T-helper 22 cell (primary cell): ENCODE measurements around the gene PTPRK.

Experiments
- DNase-seq: peaks from one replicate; pipeline ENCODE4 v3.0.0-alpha.2; 2020; ENCODE audit warnings: low read depth

PTPRK gene

DNA sequence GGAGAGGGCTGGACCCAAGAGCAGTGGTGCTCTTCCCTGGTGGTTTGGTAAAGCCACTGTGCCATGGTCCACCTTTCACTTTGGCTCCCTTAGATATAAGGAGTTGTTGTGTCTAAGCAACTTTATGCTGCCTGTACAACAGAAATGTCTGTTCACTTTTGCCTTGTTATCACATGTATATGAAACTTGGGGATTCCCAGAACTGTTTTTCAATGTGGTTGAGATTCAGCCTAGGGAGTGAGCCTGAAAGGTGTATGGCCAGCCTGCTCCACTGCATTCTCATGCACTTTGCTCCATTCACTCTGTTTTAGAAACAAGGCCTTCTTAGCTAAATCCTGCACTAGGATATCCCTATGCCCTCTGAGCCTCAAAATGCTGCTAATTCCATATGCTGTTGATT, 385.1 kb downstream of the PTPRK start:
- no peak for DNase-seq

GRCh38 chr6:128131566-128131965, 388.8 kb downstream of the PTPRK start:
- no peak for DNase-seq

GRCh38 chr6:128131036-128131435, 389.4 kb downstream of the PTPRK start:
- no peak for DNase-seq

DNA sequence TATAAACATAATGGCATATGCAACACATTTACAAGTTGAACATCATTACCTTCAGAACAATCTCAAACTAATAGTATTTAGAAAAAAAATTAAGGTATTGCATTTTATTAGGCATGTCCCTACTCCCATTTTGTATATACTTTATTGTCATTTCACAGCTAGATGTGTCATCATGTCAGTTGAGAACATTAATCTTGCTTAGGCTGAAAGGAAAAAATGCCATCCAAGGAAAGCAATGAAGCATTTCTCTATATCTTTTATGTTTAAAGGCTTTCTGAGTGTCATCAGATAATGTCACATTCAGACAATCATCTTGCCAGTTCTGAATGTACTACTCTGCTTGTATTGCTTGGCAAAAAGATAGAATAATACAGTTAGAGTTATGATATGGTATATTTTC, 390.7 kb downstream of the PTPRK start:
- no peak for DNase-seq

DNA sequence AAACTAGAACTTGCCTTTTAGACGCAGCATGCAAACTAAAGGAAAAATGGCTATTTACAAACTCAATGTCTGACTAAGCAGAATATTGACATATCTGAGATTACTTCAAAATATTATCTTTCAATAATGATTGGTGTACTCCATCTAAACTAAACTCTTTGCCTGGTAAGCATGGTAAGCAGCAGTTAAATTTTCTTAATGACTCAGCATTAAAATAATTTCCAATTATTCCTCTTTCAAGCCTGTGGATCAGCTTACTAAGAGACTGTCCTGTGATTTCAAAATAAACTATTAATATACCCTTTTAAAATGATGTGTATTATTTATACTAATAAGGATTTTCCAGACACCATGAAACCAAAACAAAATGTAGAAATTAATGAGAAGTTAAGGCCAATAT, 392.7 kb downstream of the PTPRK start:
- no peak for DNase-seq

DNA sequence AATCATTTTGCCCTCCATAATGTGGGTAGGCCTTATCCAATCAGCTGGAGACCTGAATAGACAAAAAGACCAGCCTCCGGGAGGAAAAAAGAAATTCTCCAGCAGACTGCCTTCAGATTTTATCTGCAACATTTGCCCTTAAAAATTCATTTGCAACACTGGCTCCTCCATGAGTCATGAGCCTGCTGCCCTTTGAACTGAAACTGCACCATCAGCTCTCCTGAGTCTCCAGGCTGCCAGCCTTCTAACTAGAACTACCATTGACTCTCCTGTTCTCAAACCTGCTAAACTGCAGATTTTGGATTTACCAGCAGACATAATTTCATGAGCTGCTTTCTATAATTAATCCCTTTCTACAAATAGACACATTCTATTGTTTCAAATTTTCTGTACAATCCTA, 395.7 kb downstream of the PTPRK start:
- no peak for DNase-seq

- no peak for DNase-seq
Observed at GRCh38 chr6:128121610-128122009, 398.8 kb downstream of the PTPRK start.

- DNase-seq, result no peak
Observed at GRCh38 chr6:128121190-128121589, 399.2 kb downstream of the PTPRK start.

- no peak for DNase-seq
Observed at GRCh38 chr6:128118401-128118800, 402.0 kb downstream of the PTPRK start.

DNA sequence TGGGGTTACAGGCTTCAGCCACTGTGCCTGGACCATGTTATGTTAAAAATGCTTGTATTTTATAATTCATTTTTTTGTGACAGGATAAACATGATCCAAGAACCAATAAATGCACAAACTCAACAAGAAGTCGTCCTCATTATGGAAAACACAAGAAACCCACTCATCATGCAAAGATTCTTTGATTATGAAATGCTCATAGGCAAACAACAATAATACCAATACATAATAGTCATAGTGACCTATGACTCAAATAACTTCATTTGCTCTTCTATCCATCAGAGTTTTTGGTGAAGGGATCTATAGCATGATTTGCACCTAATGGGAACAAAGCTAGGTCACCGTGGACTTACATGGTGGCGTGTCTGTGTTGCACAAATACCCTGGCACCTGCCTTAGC, 402.5 kb downstream of the PTPRK start:
- no peak for DNase-seq

DNA sequence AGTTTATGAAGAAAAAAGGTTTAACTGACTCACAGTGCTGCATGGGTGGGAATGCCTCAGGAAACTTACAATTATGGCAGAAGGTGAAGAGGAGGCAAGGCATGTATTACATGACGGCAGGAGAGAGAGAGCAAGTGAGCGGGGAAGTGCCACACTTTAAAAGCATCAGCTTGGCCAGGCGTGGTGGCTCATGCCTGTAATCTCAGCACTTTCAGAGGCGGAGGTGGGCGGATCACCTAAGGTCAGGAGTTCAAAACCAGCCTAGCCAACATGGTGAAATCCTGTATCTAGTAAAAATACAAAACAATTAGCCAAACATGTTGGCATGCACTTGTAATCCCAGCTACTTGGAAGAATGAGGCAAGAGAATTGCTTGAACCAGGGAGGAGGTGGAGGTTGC, 406.2 kb downstream of the PTPRK start:
- DNase-seq, result no peak

DNA sequence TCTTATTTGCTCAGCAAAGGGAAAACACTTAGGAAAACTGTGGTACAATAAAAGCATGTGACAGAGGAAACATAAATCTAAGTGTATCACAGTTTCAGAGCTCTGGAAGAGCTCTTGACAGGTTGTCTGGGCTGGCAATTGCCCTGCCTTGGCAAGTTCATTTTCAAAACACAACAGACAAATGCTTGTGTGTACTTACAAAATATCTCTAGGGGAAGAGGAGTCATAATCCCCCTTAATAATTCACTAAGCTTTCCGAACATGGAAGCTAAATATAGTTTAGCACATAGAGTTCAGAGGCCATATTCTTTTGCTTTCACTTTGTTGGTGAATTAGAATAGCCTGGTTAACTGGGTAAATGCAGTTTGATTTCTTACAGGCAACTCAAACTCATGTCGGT, 407.9 kb downstream of the PTPRK start:
- DNase-seq, result no peak

DNA sequence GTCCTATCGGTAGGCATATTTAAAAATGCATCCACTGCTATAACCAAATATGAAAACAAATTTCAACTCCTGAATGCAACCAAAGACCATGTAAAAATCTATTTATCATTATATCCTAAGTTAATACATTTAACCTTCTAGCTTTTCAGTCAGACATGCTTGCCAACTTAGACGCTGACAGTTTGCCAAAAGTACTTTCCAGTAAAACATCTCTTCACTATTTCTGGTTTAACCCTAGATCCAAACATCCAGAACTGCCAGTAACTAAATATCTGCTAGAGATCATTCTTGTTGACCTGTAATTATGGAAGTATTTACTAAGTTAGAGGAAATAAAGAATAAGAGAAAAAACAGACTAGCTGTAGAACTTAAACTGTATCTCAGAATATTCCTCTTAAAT, 409.3 kb downstream of the PTPRK start:
- DNase-seq, result no peak

- no peak for DNase-seq
Observed at GRCh38 chr6:128107682-128108081, 412.7 kb downstream of the PTPRK start.

GRCh38 chr6:128099571-128100197, 420.7 kb downstream of the PTPRK start:
- no peak for DNase-seq

- no peak for DNase-seq
Observed at GRCh38 chr6:128098000-128098581, 422.3 kb downstream of the PTPRK start.

GRCh38 chr6:128097009-128097408, 423.4 kb downstream of the PTPRK start:
- no peak for DNase-seq

DNA sequence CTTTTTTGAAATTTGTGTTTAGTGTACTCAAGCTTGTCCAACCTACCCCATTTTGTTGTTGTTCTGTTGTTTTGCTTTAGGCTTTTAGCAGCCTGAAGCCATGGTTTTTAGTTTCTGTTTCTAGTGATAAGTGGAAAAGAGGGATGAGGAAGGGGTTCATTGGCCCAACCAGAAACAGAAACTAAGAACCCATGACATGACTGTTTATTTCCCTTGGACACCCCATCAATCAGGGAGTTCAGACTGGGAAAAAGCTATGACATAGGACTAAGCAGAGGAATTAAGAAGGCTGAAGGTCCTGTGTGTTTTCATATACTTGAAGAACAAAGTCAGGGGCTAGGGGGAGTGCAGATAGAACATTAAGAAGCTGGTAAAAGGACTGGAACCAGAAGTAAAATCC, 425.0 kb downstream of the PTPRK start:
- no peak for DNase-seq

GRCh38 chr6:128079021-128079420, 441.4 kb downstream of the PTPRK start:
- no peak for DNase-seq

GRCh38 chr6:128078276-128078675, 442.1 kb downstream of the PTPRK start:
- DNase-seq, result no peak

DNA sequence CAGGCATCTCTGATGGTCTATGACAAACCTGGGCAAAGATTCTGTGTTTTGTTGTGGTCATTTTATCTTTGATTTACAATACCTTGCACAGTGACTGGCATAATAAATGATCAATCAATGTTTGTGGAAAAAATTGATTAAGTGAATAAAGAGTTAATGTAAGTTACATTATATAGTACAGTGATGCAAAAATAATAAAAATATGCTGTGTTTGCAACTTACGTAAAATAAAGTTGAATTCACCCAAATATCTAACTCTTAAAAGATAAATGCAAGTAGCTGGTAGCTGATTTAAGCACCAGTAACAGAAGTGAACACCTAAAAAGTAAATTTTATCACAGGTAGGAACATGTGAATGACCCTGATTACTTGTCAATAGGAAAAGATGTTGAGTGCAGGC, 443.6 kb downstream of the PTPRK start:
- no peak for DNase-seq

DNA sequence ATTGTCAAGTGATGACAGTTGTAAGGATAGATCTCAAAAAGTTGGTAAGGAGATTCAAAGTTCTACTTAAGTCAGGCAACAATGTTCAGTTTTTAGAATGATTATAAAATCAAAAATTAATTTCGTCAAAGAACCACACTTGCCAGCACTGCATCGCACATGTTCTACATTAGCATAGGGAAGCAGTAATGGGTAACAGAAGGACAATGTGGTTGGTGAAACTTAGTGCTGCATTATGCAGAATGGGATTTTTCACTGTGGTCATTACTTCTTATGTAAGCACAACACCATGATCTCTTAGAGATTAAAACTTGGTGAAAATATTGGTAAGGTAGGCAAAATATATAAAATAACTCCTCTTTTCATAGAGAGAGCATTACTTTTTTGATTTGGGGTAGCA, 445.8 kb downstream of the PTPRK start:
- no peak for DNase-seq

DNA sequence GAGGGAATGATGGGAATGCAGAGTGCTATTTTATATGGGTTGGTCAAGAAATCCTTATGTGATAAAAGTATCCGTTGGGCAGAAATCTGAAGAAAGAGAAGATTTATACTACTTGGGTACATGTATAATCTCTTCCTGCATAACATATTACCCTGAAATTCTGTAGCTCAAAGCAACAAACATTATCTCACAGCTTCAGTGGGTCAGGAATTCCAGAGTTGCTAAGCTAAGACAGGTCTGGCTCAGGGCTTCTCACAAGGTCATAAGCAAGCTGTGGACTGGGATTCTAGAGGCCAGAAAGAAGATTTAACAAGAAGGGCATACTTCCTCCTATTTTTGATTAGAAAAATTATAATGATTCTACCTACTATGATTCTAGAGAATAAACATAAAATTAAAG, 447.0 kb downstream of the PTPRK start:
- DNase-seq, result no peak

DNA sequence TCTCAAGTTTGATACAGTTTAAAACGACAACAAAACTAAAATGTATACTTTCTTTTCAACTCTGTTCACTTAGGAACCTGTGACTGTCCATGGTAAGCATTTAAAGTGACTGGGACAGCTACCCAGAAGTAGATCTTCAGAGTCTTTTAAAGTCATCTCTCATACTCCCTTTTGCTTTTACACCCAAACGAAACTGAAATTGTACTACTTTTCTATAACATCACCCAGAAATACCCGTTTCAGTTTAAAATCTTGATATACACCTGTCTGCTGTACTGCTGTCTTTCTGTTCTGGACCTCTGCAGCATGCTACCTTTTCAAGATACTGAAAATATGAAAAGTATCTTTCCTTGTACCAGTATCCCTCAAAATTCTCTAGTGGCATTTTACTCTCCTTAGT, 449.2 kb downstream of the PTPRK start:
- no peak for DNase-seq
